Stimulated activated naive CD4-positive, alpha-beta T cell (primary cell): ENCODE data around the gene GLIPR1.
"Not testable (repeated sequence)": the region's sequence is repeated elsewhere in the genome, so short reads cannot be mapped to it uniquely, and the experiment has no call there.

ENCODE experiments used
- DNase-seq, 6 experiments: peaks; one replicate each; lab custom pipeline; 2025; lab: John Stamatoyannopoulos, UW

Gene GLIPR1

GRCh38 chr12:75480469-75480949 is at the start of gene GLIPR1:
Gene GLIPR1 (plus strand): TSS chr12:75480755. CDS start chr12:75480881, 126 bp downstream.
- DNase-seq = peak; percentile 35 to 78 (median 66)

DNA sequence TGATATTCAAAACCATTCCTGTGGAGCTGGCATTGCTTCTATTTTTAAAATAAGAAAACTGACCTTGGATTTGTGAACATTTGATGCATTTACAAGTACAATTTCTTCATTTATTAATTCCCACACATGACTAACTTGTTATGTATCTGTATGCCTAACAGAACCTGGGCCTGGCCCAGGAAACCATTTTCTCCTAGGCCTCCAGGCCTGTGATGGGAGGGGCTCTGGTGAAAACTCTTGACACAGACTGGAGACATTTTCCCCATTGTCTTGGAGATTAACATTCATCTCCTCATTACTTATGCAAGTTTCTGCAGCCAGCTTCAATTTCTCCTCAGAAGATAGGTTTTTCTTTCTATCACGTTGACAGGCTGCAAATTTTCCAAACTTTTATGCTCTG is 47.6 kb upstream of the GLIPR1 start:
- no peak for DNase-seq

- DNase-seq = no peak
These were observed 43.0 kb upstream of the GLIPR1 start for GRCh38 chr12:75437564-75437963.

- DNase-seq = no peak
These were observed 42.3 kb upstream of the GLIPR1 start for GRCh38 chr12:75438059-75438754.

DNA sequence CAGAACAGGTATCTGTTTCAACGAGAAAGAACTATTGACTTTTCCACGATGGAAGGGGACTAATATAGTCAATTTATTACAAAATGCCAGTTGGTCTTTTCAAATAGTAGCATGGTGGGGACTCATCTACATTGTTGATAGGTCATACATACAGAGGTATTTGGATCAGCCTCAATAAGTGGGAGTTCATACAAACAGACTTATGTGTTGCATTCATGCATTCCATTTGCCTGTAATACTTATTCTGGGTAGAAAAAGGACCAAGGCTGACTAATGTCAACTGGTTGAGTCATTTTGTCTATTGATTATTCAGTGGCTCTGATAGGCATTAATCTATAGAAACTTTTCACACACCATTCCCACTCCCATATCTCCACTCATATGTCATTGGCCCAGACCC is 41.5 kb upstream of the GLIPR1 start:
- no peak for DNase-seq

DNA sequence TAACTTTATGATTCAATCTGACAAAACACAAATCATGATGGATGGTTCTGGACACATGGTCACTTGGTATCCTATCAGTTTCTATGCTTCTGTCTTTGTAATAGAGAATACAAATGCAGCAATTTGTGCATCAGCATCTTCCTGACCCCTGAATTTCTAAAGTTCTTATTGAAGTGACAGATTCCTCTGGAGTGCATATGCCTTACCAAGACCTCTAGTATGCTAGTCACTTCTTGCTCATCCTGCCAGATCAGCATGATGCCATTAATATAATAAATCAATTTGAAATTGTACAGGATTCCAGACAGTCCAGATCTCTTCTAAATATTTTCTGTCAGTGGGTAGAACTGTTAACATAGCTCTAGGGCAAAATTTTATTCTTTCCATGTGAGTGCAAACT is 40.6 kb upstream of the GLIPR1 start:
- no peak for DNase-seq

GRCh38 chr12:75441687-75442449 is 38.7 kb upstream of the GLIPR1 start:
- not testable (repeated sequence) for DNase-seq

- not testable (repeated sequence) for DNase-seq
These were observed 38.1 kb upstream of the GLIPR1 start for GRCh38 chr12:75442454-75442853.

- DNase-seq = no peak
These were observed 36.8 kb upstream of the GLIPR1 start for GRCh38 chr12:75443709-75444108.

DNA sequence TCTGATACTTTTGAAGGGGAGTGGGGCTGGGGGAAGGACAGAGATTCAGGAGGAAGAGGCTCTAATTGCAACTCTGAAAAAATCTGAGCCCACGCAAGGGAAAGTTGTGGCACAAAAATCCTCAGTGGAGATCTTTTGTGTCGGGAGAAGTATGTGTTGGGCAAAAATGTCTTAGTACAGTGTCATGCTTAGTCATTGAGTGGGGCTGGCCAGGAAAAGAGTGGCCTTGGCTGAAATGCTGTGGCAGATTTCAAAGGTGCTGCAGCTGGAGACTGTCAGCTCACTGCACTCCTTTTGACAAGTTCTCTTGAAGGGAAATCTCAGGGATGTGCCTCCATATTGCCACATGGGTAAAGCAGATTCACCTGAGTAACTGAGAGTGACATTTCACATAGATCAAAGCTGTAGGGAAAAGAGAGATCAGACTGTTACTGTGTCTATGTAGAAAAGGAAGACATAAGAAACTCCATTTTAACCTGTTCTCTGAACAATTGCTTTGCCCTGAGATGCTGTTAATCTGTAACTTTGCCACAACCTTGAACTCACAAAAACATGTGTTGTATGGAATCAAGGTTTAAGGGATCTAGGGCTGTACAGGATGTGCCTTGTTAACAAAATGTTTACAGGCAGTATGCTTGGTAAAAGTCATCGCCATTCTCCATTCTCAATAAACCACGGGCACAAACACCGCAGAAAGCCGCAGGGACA is 36.0 kb upstream of the GLIPR1 start:
- no peak for DNase-seq

- not testable (repeated sequence) for DNase-seq
These were observed 35.4 kb upstream of the GLIPR1 start for GRCh38 chr12:75445137-75445507.

DNA sequence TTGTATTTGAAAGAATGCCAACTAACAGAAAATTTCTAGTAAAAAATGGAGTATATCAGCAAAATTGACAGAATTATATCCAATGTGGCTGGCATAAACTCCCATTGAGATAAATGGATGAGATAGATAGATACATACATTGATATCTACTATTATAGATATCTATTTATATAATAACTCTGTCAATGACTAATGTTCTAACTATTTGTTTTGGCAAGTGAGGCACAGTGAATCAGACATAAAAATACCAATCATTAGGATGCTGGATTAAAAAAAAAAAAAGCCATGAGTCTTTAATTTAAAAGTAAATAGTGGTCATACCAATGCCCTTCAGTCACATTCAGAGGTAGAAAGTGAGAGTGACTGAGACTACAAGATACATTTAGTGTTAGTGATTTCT is 33.7 kb upstream of the GLIPR1 start:
- DNase-seq = no peak

- no peak for DNase-seq
These were observed 32.7 kb upstream of the GLIPR1 start for GRCh38 chr12:75447691-75448393.

GRCh38 chr12:75452675-75453330 is 27.8 kb upstream of the GLIPR1 start:
- no peak for DNase-seq

GRCh38 chr12:75455839-75456238 is 24.7 kb upstream of the GLIPR1 start:
- no peak for DNase-seq

DNA sequence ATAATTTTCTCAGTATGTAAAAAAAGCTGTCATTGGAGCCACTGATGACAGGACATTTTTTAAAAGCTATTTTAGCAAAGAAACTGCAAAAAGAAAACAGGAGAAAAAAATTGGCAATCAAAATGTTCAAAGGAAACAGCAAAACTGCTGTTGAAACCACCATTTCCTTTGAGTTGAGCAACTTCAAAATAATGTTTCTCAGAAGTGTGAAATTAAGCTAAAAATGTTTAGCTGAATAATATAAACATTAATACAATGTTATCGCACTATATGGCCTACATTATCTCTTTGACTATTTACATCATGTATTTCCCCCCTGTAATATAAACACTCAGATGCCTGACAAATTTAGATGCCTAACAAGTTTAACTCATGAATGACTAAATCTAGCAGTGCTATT is 23.4 kb upstream of the GLIPR1 start:
- DNase-seq = peak in 2 of 6 experiments; percentile 16 to 27

GRCh38 chr12:75457866-75458265 is 22.7 kb upstream of the GLIPR1 start:
- not testable (repeated sequence) for DNase-seq

- DNase-seq = no peak
These were observed 20.8 kb upstream of the GLIPR1 start for GRCh38 chr12:75459755-75460154.

DNA sequence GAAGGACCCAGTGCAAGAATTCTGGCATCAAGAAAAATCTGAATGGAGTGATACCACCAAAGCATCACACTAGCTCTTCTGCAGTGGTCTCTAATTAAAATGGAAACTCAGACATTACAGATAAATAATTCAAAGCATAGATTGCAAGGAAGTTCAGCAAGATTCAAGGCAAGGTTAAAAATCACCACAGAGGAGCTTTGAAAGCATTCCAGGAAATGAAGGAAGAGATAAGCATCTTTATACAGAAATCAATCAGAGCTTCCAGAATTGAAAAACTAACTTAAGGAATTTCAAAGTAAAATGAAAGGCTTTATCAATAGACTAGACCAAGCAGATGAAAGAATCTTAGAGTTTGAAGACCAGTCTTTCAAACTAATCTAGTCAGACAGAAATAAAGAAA is 20.4 kb upstream of the GLIPR1 start:
- no peak for DNase-seq

DNA sequence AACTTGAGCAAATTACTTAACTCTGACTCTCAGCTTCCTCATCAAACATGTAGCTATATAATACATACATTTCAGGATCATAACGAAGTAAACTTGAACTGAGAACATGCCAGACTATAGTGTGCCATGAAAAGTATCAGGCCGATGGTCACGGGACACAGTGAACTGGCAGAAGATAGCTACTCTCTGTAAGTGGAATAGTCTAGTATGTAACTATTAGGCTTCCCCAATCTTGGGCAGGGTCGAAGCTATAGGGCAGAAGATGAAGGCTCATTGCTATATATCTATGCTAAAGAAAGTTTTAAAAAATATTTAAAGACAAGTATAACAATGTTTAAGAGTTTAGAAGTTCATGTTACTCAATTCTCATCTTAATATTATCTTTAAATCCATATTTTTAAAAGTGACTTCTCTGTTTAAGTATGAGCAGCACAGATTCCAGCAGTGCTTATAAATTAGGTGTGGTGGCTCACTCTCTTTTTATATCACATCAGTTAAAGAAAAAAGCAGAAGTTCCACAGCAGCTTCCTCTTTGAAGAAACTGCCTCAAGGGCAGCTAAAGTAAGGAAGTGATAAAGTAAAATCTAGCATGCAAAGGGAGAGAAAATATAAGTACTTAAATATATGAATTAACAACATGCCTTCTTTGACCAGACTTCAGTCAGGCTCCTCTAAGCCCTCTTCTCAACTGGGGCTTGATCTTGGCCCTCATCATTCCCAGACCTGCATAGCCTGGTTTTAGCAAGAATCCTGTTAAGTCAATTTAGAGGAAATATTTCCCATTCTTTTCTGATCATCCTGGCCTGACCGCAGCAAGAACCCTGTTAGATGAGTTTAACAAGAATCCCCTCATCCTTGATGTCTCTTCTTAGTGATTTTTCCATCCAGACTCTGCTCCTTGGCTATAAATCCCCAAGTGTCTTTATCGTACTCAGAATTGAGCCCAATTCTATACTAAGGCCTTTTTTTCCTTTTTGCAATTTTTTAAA is 8.4 kb upstream of the GLIPR1 start:
- no peak for DNase-seq
